ENCODE data around the gene SEZ6. TPM values are rescaled to one million over a fixed set of nuclear protein-coding genes. Genes with fewer than 3 reads are reported as not detected.

SEZ6 gene
- total RNA-seq, 1 experiment from 2014 or later, result not detected

- no peak for TF ChIP-seq CTCF (IDR thresholded peaks at IDR 0.05; ENCODE audit: unreplicated experiment)
- no peak for DNase-seq
- Mint-ChIP-seq H3K27me3 (ENCODE audit: unreplicated experiment) (no peaks in the 10 kb centered on the region), H3K4me3 (ENCODE audit: low read depth, unreplicated experiment) (no peak overlapping the region), H3K9me3 (ENCODE audit: low read depth, unreplicated experiment) (no peaks in the 10 kb centered on the region), H3K27ac (ENCODE audit: unreplicated experiment) (no peak overlapping the region), H3K4me1 (ENCODE audit: low read depth, unreplicated experiment) (peaks cover 12% of the 10 kb centered on the region), H3K36me3 (ENCODE audit: insufficient read depth, unreplicated experiment) (peaks cover 55% of the 10 kb centered on the region)
- CTCF ChIA-PET, result interaction anchor here (0.5 to 0.7 kb wide), 2 partner anchors 40 to 72 kb away, joined by 4 read pairs; no protein-coding TSS in a partner anchor
- intact Hi-C loops (cut with micrococcal nuclease; ENCODE audit: unreplicated experiment), result no loop called here
- no TSS peak for BruUV-seq (replicated peaks)
Observed at GRCh38 chr17:28907709-28908475, 97.9 kb downstream of the SEZ6 start.

- H3K36me3 Mint-ChIP-seq (ENCODE audit: insufficient read depth, unreplicated experiment), result peaks cover 55% of the 10 kb centered on the region
- BruUV-seq (replicated peaks), result no TSS peak
- H3K4me1 Mint-ChIP-seq (ENCODE audit: low read depth, unreplicated experiment), result peaks cover 17% of the 10 kb centered on the region
- H3K27ac Mint-ChIP-seq (ENCODE audit: unreplicated experiment), result no peak overlapping the region
- no peak for TF ChIP-seq CTCF (IDR thresholded peaks at IDR 0.05; ENCODE audit: unreplicated experiment)
- DNase-seq, result no peak
- CTCF ChIA-PET, result no interaction called here
- H3K9me3 Mint-ChIP-seq (ENCODE audit: low read depth, unreplicated experiment), result no peaks in the 10 kb centered on the region
- no peak overlapping the region for H3K4me3 Mint-ChIP-seq (ENCODE audit: low read depth, unreplicated experiment)
- intact Hi-C loops (cut with micrococcal nuclease; ENCODE audit: unreplicated experiment), result no loop called here
- no peaks in the 10 kb centered on the region for H3K27me3 Mint-ChIP-seq (ENCODE audit: unreplicated experiment)
Observed at GRCh38 chr17:28906706-28907438, 99.0 kb downstream of the SEZ6 start.

- DNase-seq, result no peak
- no peaks in the 10 kb centered on the region for H3K9me3 Mint-ChIP-seq (ENCODE audit: low read depth, unreplicated experiment)
- TF ChIP-seq CTCF (IDR thresholded peaks at IDR 0.05; ENCODE audit: unreplicated experiment), result no peak
- H3K27ac Mint-ChIP-seq (ENCODE audit: unreplicated experiment), result no peak overlapping the region
- no peak overlapping the region for H3K4me3 Mint-ChIP-seq (ENCODE audit: low read depth, unreplicated experiment)
- CTCF ChIA-PET, result no interaction called here
- intact Hi-C loops (cut with micrococcal nuclease; ENCODE audit: unreplicated experiment), result no loop called here
- no TSS peak for BruUV-seq (replicated peaks)
- no peaks in the 10 kb centered on the region for H3K27me3 Mint-ChIP-seq (ENCODE audit: unreplicated experiment)
- H3K4me1 Mint-ChIP-seq (ENCODE audit: low read depth, unreplicated experiment), result peaks cover 21% of the 10 kb centered on the region
- peaks cover 52% of the 10 kb centered on the region for H3K36me3 Mint-ChIP-seq (ENCODE audit: insufficient read depth, unreplicated experiment)
Observed at GRCh38 chr17:28906276-28906675, 99.6 kb downstream of the SEZ6 start.

Other genes starting within 250 kb of the SEZ6 start
- gene FAM222B, start 163.2 kb downstream of the SEZ6 start, total RNA-seq (2022), result 37.7 and 42.1 TPM in 2 replicates
- gene ERAL1, start 151.0 kb downstream of the SEZ6 start, total RNA-seq (2022), result 47.2 and 48.4 TPM in 2 replicates
- 152 and 155 TPM in 2 replicates for gene FLOT2, start 108.3 kb downstream of the SEZ6 start, total RNA-seq (2022)
- gene DHRS13, start 103.0 kb downstream of the SEZ6 start, total RNA-seq (2022), result 19.2 and 23.2 TPM in 2 replicates
- 54.0 and 57.6 TPM in 2 replicates for gene PHF12, start 54.5 kb downstream of the SEZ6 start, total RNA-seq (2022)
- gene PIPOX, start 37.1 kb upstream of the SEZ6 start, total RNA-seq (2022), result 3.3 and 3.7 TPM in 2 replicates
- 89.9 and 123 TPM in 2 replicates for gene MYO18A, start 174.4 kb upstream of the SEZ6 start, total RNA-seq (2022)
- gene CRYBA1, start 240.8 kb upstream of the SEZ6 start, total RNA-seq (2022), result not detected in 2 replicates